GM12801 (cell line): Measurements from ENCODE around the gene INSYN2B.

Experiments
- TF ChIP-seq, protein P1 (sequence below): IDR thresholded peaks from one replicate; pipeline ENCODE4 v1.5.1; 2011; ENCODE audit warnings: control low read depth; ENCODE audit not compliant: insufficient read length; ENCODE audit errors: extremely low read depth

The INSYN2B gene

DNA sequence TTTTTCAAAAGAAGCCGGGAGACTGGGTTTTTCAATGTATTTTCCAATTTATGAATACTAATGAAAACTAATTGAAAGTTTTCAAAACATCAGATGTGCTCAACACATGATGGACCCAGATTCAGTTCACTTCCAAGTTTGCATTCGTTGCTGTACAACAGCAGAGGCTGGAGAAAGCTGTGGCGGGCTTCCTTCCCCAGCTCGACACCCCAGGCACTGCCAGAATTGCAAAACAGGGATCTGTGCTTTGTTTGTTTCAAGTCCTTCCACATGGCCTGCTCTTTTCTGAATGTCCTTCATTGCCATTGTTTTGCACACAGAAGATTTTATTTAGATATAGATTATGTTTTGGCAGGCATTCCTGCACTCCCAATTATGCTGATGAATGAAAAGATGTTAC lies 30.3 kb upstream of the INSYN2B start:
- TF ChIP-seq, protein P1, sequence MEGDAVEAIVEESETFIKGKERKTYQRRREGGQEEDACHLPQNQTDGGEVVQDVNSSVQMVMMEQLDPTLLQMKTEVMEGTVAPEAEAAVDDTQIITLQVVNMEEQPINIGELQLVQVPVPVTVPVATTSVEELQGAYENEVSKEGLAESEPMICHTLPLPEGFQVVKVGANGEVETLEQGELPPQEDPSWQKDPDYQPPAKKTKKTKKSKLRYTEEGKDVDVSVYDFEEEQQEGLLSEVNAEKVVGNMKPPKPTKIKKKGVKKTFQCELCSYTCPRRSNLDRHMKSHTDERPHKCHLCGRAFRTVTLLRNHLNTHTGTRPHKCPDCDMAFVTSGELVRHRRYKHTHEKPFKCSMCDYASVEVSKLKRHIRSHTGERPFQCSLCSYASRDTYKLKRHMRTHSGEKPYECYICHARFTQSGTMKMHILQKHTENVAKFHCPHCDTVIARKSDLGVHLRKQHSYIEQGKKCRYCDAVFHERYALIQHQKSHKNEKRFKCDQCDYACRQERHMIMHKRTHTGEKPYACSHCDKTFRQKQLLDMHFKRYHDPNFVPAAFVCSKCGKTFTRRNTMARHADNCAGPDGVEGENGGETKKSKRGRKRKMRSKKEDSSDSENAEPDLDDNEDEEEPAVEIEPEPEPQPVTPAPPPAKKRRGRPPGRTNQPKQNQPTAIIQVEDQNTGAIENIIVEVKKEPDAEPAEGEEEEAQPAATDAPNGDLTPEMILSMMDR = no peak

DNA sequence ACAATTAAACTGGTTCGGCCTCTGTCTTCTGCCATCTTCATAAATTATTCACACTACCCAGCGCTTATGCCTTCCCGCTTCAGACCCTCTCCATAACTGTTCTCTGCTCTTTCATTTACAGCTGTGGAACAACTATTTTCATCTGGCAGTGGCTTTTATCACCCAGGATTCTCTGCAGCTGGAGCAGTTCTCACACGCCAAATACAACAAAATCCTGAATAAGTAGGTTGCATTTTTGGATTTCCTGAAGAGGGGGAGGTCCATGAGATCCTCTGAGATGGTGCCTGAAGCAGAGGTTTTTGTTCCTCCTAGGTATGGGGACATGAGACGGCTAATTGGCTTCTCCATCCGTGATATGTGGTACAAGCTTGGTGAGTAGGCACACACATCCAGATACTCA lies 28.1 kb upstream of the INSYN2B start:
- TF ChIP-seq, protein P1 = no peak

GRCh38 chr5:170006021-170006420 lies 25.7 kb upstream of the INSYN2B start:
- TF ChIP-seq, protein P1 = no peak

DNA sequence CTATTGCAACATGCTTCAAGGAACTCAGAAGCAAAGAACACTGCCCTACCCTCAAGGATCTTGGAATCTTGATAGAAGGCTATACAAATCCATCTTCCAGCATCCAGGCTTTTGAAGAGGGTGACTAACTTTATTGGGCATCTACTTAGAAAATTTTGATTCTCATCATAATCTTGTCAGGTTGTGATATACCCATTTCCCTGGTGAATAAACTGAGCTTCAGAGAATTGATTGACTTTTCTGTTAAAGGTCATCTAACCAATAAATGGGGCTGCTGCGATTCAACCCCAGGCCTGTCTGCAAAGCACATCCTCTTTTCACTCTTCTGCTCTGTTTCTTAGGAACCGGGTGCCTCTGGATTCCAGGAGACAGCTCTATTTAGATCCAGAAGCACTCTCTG lies 19.9 kb upstream of the INSYN2B start:
- TF ChIP-seq, protein P1 = no peak

DNA sequence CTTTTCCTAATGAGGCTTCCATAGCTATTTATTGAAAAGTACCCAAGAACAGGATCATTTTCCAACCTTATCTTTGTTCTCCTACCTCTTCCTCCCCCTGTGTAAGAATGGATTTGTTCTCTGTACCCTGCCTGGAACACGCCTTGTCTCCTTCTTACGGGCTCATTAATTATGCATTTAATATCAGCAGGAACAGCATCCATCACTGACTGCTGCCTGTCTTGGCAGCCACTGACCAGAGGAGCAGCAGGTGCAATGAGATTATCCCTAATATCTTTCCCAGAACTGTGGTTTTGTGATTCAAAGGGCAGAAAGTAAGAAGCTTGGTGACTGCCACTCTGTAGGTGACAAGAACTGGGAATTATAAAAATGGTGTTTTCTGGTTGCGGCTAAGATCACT lies 19.3 kb upstream of the INSYN2B start:
- TF ChIP-seq, protein P1 = no peak

DNA sequence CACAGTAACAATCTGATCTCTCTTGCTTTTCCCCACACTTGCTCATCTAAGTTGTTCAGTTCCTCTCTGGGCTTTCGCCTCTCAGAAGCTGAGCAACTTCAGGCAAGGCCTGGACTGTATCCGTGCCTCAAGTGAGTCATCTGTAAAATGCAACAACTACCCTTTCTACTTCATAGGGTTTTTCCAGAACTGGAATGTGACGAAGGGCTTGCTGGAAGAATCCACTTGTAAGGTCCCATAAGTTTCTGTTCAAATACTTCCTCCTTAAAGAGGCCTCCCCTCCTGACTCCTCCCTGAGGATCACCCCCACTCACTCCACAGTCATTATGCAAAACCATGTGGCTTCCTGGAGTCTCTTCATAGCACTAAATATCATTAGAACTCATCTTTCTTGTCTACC lies 17.5 kb upstream of the INSYN2B start:
- TF ChIP-seq, protein P1 = no peak

DNA sequence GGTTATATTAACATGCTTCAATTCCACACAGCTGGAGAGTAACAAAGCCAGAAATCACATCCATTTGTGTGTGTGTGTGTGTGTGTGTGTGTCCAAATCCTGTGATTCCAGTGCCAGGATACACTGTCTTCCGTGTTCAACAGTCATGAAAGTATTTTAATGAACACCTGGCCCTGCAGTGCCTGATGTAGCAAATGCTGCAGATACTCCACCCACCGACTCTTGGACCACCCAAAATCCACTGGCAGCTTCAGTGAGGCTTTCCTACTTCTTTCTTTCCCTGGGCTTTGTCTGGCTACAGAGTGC lies 13.1 kb upstream of the INSYN2B start:
- TF ChIP-seq, protein P1 = no peak
